GM21360 (cell line): ENCODE data around the gene ETV4.

Experiments used
- ATAC-seq: cut with Tn5 transposase; IDR thresholded peaks from one replicate; pipeline ENCODE4 v1.9.1; 2021; ENCODE audit warnings: mild to moderate bottlenecking, moderate library complexity; ENCODE audit not compliant: unreplicated experiment

The ETV4 gene

DNA sequence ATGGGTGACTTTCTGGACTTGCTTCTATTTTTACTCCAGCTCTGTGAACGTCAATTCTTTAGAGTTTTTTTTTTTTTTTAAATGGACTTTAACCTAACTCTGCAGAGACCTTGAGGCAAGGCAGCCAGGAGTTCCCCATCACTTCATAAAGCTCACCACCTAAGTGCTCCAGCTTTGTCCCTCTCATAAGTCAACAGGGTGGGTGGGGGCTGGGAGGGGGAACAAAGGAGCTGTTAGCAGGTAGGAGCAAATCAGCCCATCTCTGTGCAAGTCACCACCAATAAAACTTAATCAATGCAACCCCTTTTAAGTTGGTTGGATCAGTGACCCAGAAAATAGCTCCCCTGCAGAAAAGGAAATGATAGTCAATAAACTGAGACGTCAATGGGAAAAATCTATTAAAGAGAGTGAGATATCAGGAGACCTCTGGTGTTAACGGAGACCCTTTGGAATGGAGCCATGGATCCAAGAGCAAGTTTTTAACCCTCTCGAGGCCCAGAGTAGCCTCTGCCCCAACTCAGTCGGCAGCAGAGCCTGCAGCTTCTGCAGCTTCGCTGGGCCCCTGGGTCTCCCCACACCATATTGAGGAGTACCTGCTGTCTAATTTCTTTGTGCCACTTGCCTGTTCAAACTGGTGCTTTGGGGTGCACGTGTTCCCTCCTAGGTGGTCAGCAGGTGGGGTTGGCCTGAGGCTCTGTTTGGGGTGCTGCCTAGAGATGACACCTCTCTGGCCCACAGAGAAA, 27.6 kb upstream of the ETV4 start:
- ATAC-seq: no peak

DNA sequence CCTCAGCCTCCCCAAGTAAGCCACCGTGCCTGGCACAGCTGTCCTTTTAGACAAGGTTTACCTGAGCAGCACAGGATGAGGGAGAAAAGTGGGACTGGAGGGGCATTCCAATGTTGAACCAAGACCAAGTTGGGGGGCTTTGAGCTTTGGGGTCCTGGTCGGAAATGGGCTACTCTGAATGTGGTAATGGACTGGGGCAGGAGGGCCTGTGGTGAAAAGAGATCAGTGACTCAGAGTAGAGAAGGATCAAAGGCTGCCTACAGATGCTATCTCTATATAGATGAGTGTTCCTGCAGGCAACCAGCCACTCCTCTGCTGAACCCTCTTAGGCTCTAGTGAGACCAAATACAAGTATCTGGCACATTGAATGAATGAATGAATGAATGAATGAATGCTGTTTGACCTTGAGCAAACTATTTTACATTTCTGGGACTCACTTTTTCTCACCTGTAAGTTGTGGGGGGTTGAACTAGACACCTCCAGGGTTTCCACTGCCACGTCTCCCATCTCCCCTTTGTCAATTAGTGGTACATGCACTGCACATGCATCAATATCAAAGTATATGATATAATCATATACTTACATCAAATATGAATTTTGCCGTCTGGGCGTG, 26.3 kb upstream of the ETV4 start:
- no peak for ATAC-seq

DNA sequence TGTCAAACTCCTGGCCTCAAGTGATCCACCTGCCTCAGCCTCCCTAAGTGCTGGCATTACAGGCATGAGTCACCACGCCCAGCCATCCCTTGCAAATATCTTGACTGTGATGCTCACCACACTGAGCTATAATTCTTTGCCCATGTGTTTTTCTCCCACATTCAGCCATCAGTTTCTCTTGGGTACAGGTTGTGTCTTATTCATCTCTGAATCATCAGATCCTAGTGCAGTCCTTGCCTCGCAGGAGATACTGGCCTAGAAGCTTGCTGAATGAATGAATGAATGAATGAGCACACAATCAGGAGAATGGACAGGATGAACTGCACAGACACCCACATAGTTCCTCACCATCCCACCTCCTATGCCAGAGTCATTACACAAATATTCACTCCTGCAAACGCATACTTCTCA, 24.4 kb upstream of the ETV4 start:
- ATAC-seq: no peak

GRCh38 chr17:43568506-43569082, 22.5 kb upstream of the ETV4 start:
- no peak for ATAC-seq

DNA sequence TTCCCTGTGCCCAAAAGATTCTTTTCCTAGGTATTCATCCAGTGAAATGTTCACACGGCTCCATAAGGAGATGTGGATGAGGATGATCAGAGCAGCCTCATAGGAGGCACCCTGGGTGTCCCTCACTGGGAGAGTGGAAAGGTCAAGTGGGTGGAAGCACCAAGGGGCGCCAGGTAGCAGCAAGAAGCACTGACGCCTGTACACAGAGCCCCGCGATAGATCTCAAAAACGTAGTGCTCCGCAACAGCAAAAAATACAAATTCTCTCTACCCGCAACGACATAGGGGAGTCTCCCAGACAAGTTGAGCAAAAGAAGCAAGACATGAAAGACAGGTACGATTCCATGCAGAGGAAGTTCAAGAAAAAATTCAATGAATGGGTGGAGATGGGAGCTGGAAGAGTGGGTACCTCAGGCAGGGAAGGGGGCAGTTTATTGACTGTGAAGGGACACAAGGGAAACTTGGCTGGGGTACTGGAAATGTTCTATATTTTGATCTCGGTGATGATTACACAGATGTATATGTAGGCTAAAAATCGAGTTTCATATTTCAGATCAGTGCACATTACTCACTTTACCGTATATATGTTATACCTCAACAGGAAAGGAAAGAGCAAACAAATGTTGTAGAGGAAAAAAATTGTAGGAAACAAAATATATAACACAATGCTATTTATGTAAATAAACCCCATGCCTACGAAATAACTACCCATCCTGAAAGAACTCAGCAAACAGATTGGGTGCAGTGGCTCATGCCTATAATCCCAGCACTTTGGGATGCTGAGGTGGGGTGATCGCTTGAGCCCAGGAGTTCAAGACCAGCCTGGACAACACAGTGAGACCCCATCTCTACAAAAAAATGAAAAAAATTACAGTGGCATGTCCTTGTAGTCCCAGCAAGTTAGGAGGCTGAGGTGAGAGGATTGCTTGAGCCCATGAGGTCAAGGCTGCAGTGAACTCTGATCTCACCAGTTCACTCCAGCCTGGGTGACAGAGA, 17.8 kb upstream of the ETV4 start:
- ATAC-seq: no peak

DNA sequence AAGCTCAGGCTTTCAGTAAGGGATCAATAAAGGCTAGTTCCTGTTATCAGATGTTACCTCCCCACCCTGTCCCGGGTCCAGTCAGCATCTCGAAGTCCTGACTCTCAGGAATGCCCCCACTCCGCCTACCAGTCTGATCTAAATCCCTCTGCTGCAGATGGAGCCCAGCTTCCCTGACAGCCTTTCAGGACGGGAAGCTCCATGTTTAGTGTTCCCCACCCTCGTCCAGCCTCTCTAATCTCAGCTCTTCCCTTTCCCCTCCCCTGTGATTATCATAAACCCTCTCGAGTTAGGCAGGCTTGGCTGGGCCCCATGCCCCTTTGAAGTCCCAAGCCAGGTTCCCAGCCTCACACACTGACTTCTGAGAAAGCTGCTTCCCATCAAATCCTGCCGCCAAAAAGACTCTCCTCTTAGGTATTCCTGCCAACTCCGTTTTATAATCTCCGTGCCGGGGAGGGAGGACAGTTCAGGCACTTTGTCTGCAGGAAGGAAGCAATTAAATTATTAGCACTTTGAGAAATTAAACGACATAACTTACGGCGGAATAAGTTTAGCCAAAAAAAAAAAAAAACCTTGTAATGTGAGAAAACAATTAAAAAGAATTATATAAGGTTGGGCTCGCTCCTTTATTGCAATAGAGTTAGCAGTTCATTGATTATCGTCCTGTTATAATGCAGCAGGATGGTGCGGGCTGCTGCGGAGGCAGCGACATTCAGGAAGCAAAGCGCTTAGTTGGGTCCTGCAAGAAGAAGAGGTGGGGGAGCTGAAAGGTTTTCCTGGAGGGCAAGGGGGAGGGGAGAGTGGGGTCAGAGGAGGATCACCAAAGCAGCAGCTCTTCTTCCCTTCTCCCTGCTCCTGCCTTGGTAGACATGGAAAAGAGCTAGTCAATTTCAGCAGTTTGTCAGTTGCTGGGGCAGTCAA, 16.8 kb upstream of the ETV4 start:
- ATAC-seq: no peak

DNA sequence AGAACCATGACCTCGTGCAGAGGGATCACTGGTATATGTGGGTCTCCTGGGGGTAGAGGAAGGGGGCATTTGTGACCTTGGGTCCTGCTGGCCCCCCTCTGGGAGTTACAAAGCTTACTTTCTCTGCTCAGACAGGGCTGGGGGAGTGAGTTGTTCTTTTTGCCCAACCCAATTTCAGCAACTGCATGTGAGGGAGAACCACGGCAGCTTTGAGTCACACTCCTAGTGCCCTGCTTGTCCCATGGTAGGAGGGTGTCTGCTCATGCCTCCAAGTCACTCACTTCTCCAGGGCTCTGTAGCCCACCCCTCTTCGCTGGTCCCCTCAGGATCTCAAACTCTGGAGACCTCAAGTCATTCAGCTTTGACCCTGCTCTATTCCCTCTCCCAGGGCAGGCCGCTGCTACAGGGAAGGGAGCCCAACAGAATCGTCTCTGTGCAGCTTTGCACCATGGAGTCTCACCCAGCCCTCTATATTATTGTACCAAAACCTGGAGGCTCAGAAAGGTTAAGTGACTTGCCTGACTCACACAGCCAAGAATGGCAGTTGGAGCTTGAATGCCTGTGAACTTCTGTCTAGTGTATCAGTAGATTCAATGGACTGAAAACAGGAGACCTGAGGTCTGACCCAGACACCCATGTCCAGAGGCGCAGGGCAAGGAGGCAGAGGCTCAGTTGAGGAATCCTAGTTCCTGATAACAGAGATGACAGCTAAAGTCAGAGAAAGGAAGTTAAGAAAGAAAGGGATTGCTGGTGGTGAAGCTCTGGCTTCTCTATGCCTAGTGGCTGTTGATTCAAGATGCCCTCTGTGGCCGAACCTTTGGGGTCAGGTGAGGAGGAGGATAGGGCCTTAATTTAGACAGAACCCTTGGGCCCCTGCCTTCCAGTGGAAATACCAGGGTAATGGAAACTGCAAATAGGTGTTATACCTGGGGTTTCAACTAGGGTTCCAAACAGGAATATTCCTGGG, 14.6 kb upstream of the ETV4 start:
- no peak for ATAC-seq

GRCh38 chr17:43559161-43559816, 13.1 kb upstream of the ETV4 start:
- ATAC-seq: no peak

DNA sequence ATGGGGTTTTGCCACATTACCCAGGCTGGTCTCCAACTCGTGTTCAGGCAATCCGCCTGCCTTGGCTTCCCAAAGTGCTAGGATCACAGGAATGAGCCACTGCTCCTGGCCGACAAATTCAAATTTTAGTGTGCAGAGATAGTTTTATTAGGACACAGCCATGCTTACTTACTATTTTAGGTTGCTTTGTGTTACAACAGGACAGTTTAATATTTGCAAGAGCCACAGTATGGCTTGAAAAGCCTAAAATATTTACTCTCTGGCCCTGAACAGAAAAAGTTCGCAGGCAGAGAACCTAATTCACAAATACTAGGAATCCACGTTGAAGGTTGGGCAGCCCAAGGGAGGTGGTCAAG, 12.6 kb upstream of the ETV4 start:
- ATAC-seq: no peak

DNA sequence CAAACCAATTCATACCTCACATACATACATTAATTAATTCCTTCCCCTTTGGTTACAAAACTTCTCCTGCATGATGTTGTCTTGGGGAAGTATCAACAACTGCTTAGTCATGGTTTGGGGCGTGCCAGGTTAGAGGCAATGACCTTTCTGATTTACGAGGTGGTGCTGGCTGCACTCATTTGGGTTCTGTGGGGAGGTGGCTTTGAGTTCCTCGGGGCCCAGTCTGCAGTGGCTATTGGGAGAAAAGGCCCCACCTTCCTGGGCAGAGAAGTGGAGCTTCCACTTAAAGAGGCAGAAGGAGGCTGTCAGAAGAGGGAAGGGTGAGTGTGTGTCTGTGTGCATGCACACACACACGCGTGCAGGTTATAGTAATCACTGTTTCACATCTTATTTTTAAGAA, 10.2 kb upstream of the ETV4 start:
- ATAC-seq: no peak

DNA sequence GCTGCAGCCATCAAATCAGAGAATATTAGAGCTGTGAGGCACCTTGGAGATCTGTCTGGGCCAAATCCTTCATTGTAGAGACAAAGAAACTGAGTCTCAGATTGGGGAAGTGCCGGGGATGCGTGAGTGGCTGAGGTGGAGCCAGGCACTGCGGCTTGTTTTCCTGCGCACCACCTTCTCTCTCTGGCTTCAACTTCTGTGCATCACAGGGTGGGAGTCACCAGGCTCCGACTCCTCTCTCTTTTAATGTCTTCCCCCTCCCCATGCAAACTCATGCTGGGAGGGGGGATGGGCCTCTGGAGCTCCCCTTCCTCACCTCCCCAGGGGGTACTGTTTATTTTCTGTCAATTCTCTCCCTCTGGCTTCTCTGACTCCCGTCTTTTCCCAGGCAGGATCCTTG, 8.7 kb upstream of the ETV4 start:
- ATAC-seq: no peak

- ATAC-seq: no peak
Measured at GRCh38 chr17:43553573-43553972, 7.4 kb upstream of the ETV4 start.

DNA sequence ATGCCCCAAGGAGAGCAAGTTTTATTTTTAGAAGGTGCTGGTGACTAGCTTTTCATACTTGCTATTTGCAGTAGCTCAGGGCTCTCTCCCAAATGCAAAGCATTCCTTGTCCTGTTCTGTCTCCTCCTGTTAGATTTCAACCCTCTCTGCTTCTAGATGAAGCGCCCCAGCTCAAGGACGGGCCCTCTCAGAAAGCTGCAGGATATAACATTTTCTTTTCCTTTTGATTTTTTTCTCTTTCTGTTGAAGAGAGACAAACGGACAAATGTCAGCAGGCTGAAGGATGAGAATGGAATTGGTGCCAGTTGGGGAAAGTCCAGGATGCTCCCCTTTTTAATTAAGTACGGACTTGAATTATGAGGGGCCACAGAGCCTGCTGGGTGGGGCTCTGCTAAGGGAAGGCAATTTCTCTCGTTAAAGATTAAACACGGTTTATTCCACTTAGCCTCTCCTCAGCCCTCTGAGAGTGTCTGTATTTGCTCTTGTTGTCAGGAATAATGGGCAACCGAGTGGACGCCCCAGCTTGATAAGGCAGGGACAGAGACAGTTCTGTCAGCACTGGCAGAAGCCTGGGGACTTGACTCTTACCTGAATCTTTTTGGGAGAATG, 6.2 kb upstream of the ETV4 start:
- ATAC-seq: no peak

DNA sequence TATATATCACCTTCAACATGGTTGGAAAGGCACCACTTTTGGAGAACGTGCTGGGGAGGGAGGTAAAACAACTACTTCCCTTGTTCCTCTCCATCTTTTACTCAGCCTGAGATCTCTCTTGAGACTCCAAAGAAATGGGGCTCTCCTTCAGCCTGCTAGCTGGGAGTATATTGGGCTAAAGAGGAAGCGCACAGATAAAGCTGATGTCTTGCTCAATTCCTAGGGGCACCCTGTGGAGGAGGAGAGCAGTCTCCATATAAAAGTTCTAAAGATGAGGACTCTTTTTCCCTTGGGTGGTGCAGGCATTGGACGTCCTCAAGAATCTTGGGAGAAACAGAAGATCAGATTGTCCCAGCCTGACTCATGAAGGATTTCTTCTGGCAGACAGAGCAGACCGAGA, 4.6 kb upstream of the ETV4 start:
- ATAC-seq: no peak

- ATAC-seq: no peak
Measured at GRCh38 chr17:43549496-43549895, 3.4 kb upstream of the ETV4 start.

DNA sequence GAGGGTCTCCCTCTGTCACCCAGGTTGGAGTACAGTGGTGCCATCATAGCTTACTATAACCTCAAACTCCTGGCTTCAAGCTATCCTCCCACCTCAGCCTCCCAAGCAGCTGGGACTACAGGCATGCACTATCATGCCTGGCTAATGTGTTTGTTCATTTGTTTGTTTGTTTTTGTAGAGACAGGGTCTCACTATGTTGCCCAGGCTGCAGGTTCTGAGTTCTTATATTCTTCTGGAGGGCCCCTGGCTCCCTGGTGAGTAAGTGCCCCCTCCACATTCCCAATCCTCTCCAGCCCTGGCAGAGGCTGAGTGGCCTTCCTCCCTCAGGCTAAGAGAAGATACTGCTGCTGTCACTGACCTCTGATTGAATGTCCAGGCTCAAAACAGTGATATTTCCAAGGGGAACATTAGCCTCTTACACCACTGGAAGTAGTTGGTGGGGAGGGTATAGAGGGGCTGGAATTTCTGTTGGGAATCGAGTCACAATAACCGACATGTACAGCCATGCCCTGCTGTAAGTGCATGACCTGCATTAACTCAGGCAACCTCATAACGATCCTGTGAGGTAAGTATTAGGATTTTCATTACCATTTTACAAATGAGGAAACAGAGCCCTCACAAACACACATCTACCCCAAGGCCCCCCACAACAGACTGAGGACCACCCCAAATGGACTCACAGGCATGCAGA, 2.7 kb upstream of the ETV4 start:
- ATAC-seq: no peak

- no peak for ATAC-seq
Measured at GRCh38 chr17:43547659-43548256, 1.6 kb upstream of the ETV4 start.
